Cardiac muscle cell (in vitro differentiated cells and primary cell): ENCODE data around the gene PRAMEF27. TPM values are rescaled to one million over a fixed set of nuclear protein-coding genes. Genes with fewer than 3 reads are reported as not detected.
"Not testable (repeated sequence)": the region's sequence is repeated elsewhere in the genome, so short reads cannot be mapped to it uniquely, and the experiment has no call there.

Experiments
- DNase-seq, 2 donors: peaks; one replicate each; pipeline versions ENCODE4 v3.0.0 to v3.0.0-alpha.2; 2010 to 2017; ENCODE audit warnings: low read depth in 1 of 2, low spot score in 1 of 2
- H3K27ac ChIP-seq: fragments of 200-600 bp; sonication (generic); 2 replicates; pipeline ENCODE4 v1.5.1; 2016
- H3K27me3 ChIP-seq: fragments of 200-600 bp; sonication (generic); 2 replicates; pipeline ENCODE4 v1.6.0; 2016; ENCODE audit warnings: control low read depth
- H3K36me3 ChIP-seq: fragments of 200-600 bp; sonication (generic); 2 replicates; pipeline ENCODE4 v1.5.1; 2016; ENCODE audit warnings: control low read depth
- H3K4me1 ChIP-seq: fragments of 200-600 bp; sonication (generic); 2 replicates; pipeline ENCODE4 v1.8.1; 2017; ENCODE audit warnings: low read depth, mild to moderate bottlenecking, mixed run types
- H3K4me3 ChIP-seq: fragments of 200-600 bp; sonication (generic); 2 replicates; pipeline ENCODE4 v1.5.1; 2016; ENCODE audit warnings: mild to moderate bottlenecking
- H3K9me3 ChIP-seq: fragments of 200-600 bp; sonication (generic); 2 replicates; pipeline ENCODE4 v1.5.1; 2017; ENCODE audit warnings: low read depth, mild to moderate bottlenecking, control low read depth
- polyA plus RNA-seq: library from polyadenylated mRNA; unstranded; fragments of >200 nt; fragmentation: Nextera tagmentation; extraction: Ambion mirVana; gene quantifications from 2 replicates; pipeline ENCODE4 v1.2.1, GENCODE V29; 2016
- total RNA-seq: library from RNA; depleted of rRNA; stranded (reverse); fragments of >200 nt; gene quantifications from 2 replicates; pipeline ENCODE4 v1.2.3, GENCODE V29; 2016

PRAMEF27 gene
- total RNA-seq (not detected in 2 replicates), polyA plus RNA-seq (not detected in 2 replicates)

GRCh38 chr1:13056475-13056874 is at the start of gene PRAMEF27:
PRAMEF27 (minus strand) TSS chr1:13056575; CDS start chr1:13053659, 2,916 bp downstream.
- not testable (repeated sequence) for DNase-seq, H3K36me3 ChIP-seq, H3K27me3 ChIP-seq, H3K4me3 ChIP-seq, H3K27ac ChIP-seq, H3K4me1 ChIP-seq, H3K9me3 ChIP-seq

DNA sequence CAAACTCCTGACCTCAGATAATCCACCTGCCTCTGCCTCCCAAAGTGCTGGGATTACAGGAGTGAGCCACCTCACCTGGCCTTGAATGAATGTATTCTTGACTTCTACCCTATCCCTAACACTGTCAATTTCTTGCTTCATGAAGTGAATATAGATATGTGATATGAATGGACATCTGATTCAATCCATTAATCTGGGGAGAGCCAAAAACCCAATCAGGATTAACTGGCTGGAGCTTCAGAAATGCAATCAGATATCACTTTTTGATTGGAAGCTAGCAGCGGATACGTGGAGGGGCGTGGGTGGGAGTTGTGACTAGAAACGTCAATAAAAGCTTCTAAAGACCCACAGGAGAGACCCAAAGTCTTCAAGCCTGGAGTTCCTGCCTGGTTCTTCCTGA is 14.1 kb upstream of the PRAMEF27 start, which contains the start of gene PRAMEF25:
Gene PRAMEF25, plus strand, starts transcription at position 301 of the 400 bp plus-strand sequence. CDS start 2,920 bp downstream, outside the sequence.
- not testable (repeated sequence) for H3K4me3 ChIP-seq, H3K4me1 ChIP-seq, H3K27me3 ChIP-seq, H3K27ac ChIP-seq, H3K9me3 ChIP-seq, H3K36me3 ChIP-seq, DNase-seq

DNA sequence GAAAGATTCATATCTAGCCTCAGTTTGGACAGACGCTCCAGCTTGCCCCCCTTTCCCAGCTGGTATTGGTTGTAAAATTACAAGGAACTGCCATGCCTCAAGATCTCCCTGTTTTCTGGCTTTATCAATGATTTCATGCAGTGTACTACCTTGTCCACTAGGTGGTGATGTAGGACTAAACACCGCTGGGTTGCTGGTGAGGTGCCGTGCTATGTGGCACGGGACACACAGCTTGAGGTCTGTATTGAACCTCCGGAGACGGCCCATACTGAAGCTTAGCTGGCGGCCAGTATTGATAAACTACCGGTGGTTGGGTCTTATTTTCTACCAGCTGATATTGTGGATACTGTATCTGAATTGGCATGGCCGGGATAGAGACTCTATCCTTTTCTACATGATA is 36.5 kb downstream of the PRAMEF27 start:
- not testable (repeated sequence) for H3K27me3 ChIP-seq

GRCh38 chr1:13011932-13012331 is 44.4 kb downstream of the PRAMEF27 start:
- not testable (repeated sequence) for H3K27ac ChIP-seq, H3K4me3 ChIP-seq, H3K36me3 ChIP-seq, DNase-seq, H3K27me3 ChIP-seq, H3K4me1 ChIP-seq, H3K9me3 ChIP-seq

More for the DNA sequence above, 36.5 kb downstream of the PRAMEF27 start:
- H3K9me3 ChIP-seq, H3K4me3 ChIP-seq, H3K36me3 ChIP-seq, H3K4me1 ChIP-seq, H3K27ac ChIP-seq, DNase-seq: not testable (repeated sequence)

GRCh38 chr1:13009348-13009747 is 47.0 kb downstream of the PRAMEF27 start:
- DNase-seq, H3K36me3 ChIP-seq, H3K9me3 ChIP-seq, H3K27ac ChIP-seq, H3K27me3 ChIP-seq, H3K4me1 ChIP-seq, H3K4me3 ChIP-seq: not testable (repeated sequence)

- H3K4me1 ChIP-seq, H3K9me3 ChIP-seq, H3K36me3 ChIP-seq, H3K27me3 ChIP-seq, DNase-seq, H3K4me3 ChIP-seq, H3K27ac ChIP-seq: not testable (repeated sequence)
Measured at GRCh38 chr1:13005732-13006131, 50.6 kb downstream of the PRAMEF27 start.

Other genes with a start within 250 kb of the PRAMEF27 start
- gene PRAMEF11, start 225.2 kb downstream of the PRAMEF27 start, total RNA-seq = not detected in 2 replicates
- not detected in 2 replicates for gene PRAMEF11, start 225.2 kb downstream of the PRAMEF27 start, polyA plus RNA-seq
- gene HNRNPCL1, start 207.9 kb downstream of the PRAMEF27 start, total RNA-seq = not detected in 2 replicates
- gene HNRNPCL1, start 207.9 kb downstream of the PRAMEF27 start, polyA plus RNA-seq = not detected in 2 replicates
- gene PRAMEF2, start 199.5 kb downstream of the PRAMEF27 start, total RNA-seq = not detected in 2 replicates
- not detected in 2 replicates for gene PRAMEF2, start 199.5 kb downstream of the PRAMEF27 start, polyA plus RNA-seq
- gene PRAMEF4, start 170.4 kb downstream of the PRAMEF27 start, total RNA-seq = not detected in 2 replicates
- not detected in 2 replicates for gene PRAMEF4, start 170.4 kb downstream of the PRAMEF27 start, polyA plus RNA-seq
- gene PRAMEF10, start 158.3 kb downstream of the PRAMEF27 start, total RNA-seq = not detected in 2 replicates
- not detected in 2 replicates for gene PRAMEF10, start 158.3 kb downstream of the PRAMEF27 start, polyA plus RNA-seq
- gene PRAMEF7, start 140.0 kb downstream of the PRAMEF27 start, total RNA-seq = not detected in 2 replicates
- not detected in 2 replicates for gene PRAMEF7, start 140.0 kb downstream of the PRAMEF27 start, polyA plus RNA-seq
- not detected in 2 replicates for gene PRAMEF6, start 109.0 kb downstream of the PRAMEF27 start, total RNA-seq
- gene PRAMEF6, start 109.0 kb downstream of the PRAMEF27 start, polyA plus RNA-seq = not detected in 2 replicates
- not detected in 2 replicates for gene HNRNPCL3, start 4.2 kb upstream of the PRAMEF27 start, total RNA-seq
- not detected in 2 replicates for gene HNRNPCL3, start 4.2 kb upstream of the PRAMEF27 start, polyA plus RNA-seq
- gene PRAMEF25, start 14.2 kb upstream of the PRAMEF27 start, total RNA-seq = not detected in 2 replicates
- gene PRAMEF25, start 14.2 kb upstream of the PRAMEF27 start, polyA plus RNA-seq = not detected in 2 replicates
- gene HNRNPCL2, start 60.3 kb upstream of the PRAMEF27 start, total RNA-seq = not detected in 2 replicates
- not detected in 2 replicates for gene HNRNPCL2, start 60.3 kb upstream of the PRAMEF27 start, polyA plus RNA-seq
- gene PRAMEF26, start 99.4 kb upstream of the PRAMEF27 start, total RNA-seq = not detected in 2 replicates
- not detected in 2 replicates for gene PRAMEF26, start 99.4 kb upstream of the PRAMEF27 start, polyA plus RNA-seq
- not detected in 2 replicates for gene HNRNPCL4, start 109.1 kb upstream of the PRAMEF27 start, total RNA-seq
- gene HNRNPCL4, start 109.1 kb upstream of the PRAMEF27 start, polyA plus RNA-seq = not detected in 2 replicates
- gene PRAMEF9, start 115.3 kb upstream of the PRAMEF27 start, total RNA-seq = not detected in 2 replicates
- gene PRAMEF9, start 115.3 kb upstream of the PRAMEF27 start, polyA plus RNA-seq = not detected in 2 replicates
- not detected in 2 replicates for gene PRAMEF13, start 144.8 kb upstream of the PRAMEF27 start, total RNA-seq
- gene PRAMEF13, start 144.8 kb upstream of the PRAMEF27 start, polyA plus RNA-seq = not detected in 2 replicates
- gene PRAMEF18, start 169.6 kb upstream of the PRAMEF27 start, total RNA-seq = not detected in 2 replicates
- not detected in 2 replicates for gene PRAMEF18, start 169.6 kb upstream of the PRAMEF27 start, polyA plus RNA-seq
- not detected in 2 replicates for gene PRAMEF5, start 197.6 kb upstream of the PRAMEF27 start, total RNA-seq
- not detected in 2 replicates for gene PRAMEF5, start 197.6 kb upstream of the PRAMEF27 start, polyA plus RNA-seq
- not detected in 2 replicates for gene PRAMEF8, start 228.6 kb upstream of the PRAMEF27 start, total RNA-seq
- not detected in 2 replicates for gene PRAMEF8, start 228.6 kb upstream of the PRAMEF27 start, polyA plus RNA-seq
- not detected in 2 replicates for gene PRAMEF33, start 247.0 kb upstream of the PRAMEF27 start, total RNA-seq
- not detected in 2 replicates for gene PRAMEF33, start 247.0 kb upstream of the PRAMEF27 start, polyA plus RNA-seq